Fibroblast of lung (primary cell): ENCODE measurements around the gene KCNJ10. TPM values are rescaled to one million over a fixed set of nuclear protein-coding genes. Genes with fewer than 3 reads are reported as not detected.

ENCODE experiments used
- DNase-seq, 2 donors: peaks; one replicate each; pipeline versions ENCODE4 v3.0.0 to v3.0.0-alpha.2; 2010; ENCODE audit warnings: low read depth in 2 of 2
- H2AFZ ChIP-seq: 2 replicates; pipeline ENCODE4 v1.5.1; 2012; ENCODE audit warnings: low read length, control low read depth, inconsistent platforms
- H3K27ac ChIP-seq: 2 replicates; pipeline ENCODE4 v1.5.1; 2011; ENCODE audit warnings: low read length, control low read depth; ENCODE audit not compliant: insufficient read depth
- H3K27me3 ChIP-seq: 2 replicates; pipeline ENCODE4 v1.5.1; 2011; ENCODE audit warnings: mild to moderate bottlenecking, low read length; ENCODE audit not compliant: control insufficient read depth, insufficient read depth
- H3K36me3 ChIP-seq: 2 replicates; pipeline ENCODE4 v1.5.1; 2011; ENCODE audit warnings: low read length; ENCODE audit not compliant: control insufficient read depth, insufficient read depth
- H3K4me1 ChIP-seq: 2 replicates; pipeline ENCODE4 v1.5.1; 2011; ENCODE audit warnings: low read length; ENCODE audit not compliant: control insufficient read depth, insufficient read depth; ENCODE audit errors: extremely low read depth
- H3K4me2 ChIP-seq: 2 replicates; pipeline ENCODE4 v1.5.1; 2011; ENCODE audit warnings: low read length, control low read depth; ENCODE audit not compliant: insufficient read depth; ENCODE audit errors: extremely low read depth
- H3K4me3 ChIP-seq, 4 experiments: fragments of 200-600 bp in 1 of 4; sonication (generic) in 1 of 4; replicated peaks in 1 of 4; 2 replicates each; pipeline ENCODE4 v1.5.1; 2011 to 2016; ENCODE audit warnings: low read length in 4 of 4, low read depth in 3 of 4, mild to moderate bottlenecking in 3 of 4, control low read depth in 2 of 4, inconsistent platforms in 1 of 4, mixed read lengths in 1 of 4; ENCODE audit not compliant: insufficient read depth in 1 of 4; ENCODE audit errors: control extremely low read depth in 1 of 4
- H3K79me2 ChIP-seq: 2 replicates; pipeline ENCODE4 v1.5.1; 2012; ENCODE audit warnings: mild to moderate bottlenecking, low read length, inconsistent platforms; ENCODE audit not compliant: control insufficient read depth, insufficient read depth
- H3K9ac ChIP-seq: 2 replicates; pipeline ENCODE4 v1.5.1; 2011; ENCODE audit warnings: mild to moderate bottlenecking, low read length, control low read depth; ENCODE audit not compliant: insufficient read depth
- H3K9me3 ChIP-seq: 2 replicates; pipeline ENCODE4 v1.5.1; 2012; ENCODE audit warnings: low read depth, low read length; ENCODE audit not compliant: control insufficient read depth, insufficient read depth
- H4K20me1 ChIP-seq: 2 replicates; pipeline ENCODE4 v1.5.1; 2011; ENCODE audit warnings: low read length; ENCODE audit not compliant: control insufficient read depth, insufficient read depth; ENCODE audit errors: extremely low read depth
- EZH2 ChIP-seq: IDR thresholded peaks from 2 replicates; pipeline ENCODE4 v1.5.1; 2012; ENCODE audit warnings: low read length, control low read depth, mild to moderate bottlenecking; ENCODE audit errors: missing control alignments
- polyA plus RNA-seq, 2 donors: library from polyadenylated mRNA; depleted of rRNA in 1 of 2; stranded (reverse) in 1 of 2; unstranded in 1 of 2; fragments of >200 nt; gene quantifications; 2 replicates each; pipeline ENCODE4 v1.2.1, GENCODE V29; 2011 to 2012; ENCODE audit warnings: missing spikeins in 1 of 2
- total RNA-seq: library from RNA; depleted of rRNA; stranded (reverse); fragments of >200 nt; gene quantifications from 2 replicates; pipeline ENCODE4 v1.2.1, GENCODE V29; 2014
- TF ChIP-seq, protein P1 (sequence below), 2 donors: IDR thresholded peaks in 1 of 2; conservative IDR thresholded peaks in 1 of 2; 1 replicate in 1 of 2; 2 replicates in 1 of 2; pipeline ENCODE4 v1.5.1; 2011 to 2012; ENCODE audit warnings: low read length in 2 of 2, control low read depth in 1 of 2, inconsistent platforms in 1 of 2, low read depth in 1 of 2, mild to moderate bottlenecking in 1 of 2

Gene KCNJ10
- total and polyA plus RNA-seq, 2 donors (not counting 1 experiment from before 2014, with no cell fraction given), result not detected

DNA sequence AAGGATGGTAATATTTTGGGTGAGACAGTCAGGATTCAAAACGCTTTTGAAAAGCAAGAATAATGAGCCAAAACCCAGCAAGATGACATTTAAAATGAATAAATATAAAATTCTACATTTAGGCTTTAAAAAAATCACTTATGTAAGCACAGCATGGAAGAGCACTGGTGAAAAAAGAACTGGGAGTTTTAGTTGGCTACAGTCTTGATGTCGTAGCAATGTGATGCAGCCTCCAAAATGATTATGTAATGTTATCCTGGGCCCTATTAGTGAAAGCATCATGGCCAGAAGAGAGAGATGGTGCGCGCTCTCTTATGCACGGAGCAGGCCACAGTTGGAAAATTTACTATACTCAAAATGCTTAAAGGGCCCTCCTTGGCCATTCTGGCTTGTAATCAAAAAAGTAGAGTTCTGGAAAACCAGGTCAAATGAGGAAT, 16.5 kb upstream of the KCNJ10 start:
- no peak overlapping the region for H3K4me3 ChIP-seq
- TF ChIP-seq EZH2, result no peak
- TF ChIP-seq, protein P1, sequence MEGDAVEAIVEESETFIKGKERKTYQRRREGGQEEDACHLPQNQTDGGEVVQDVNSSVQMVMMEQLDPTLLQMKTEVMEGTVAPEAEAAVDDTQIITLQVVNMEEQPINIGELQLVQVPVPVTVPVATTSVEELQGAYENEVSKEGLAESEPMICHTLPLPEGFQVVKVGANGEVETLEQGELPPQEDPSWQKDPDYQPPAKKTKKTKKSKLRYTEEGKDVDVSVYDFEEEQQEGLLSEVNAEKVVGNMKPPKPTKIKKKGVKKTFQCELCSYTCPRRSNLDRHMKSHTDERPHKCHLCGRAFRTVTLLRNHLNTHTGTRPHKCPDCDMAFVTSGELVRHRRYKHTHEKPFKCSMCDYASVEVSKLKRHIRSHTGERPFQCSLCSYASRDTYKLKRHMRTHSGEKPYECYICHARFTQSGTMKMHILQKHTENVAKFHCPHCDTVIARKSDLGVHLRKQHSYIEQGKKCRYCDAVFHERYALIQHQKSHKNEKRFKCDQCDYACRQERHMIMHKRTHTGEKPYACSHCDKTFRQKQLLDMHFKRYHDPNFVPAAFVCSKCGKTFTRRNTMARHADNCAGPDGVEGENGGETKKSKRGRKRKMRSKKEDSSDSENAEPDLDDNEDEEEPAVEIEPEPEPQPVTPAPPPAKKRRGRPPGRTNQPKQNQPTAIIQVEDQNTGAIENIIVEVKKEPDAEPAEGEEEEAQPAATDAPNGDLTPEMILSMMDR (conservative IDR thresholded peaks at IDR 0.05 in 1 of 2, IDR thresholded peaks at IDR 0.05 in 1 of 2; ENCODE audit: low read depth in 1 of 2, low read length in 2 of 2), result no peak
- no peaks in the 10 kb centered on the region for H3K79me2 ChIP-seq
- H3K27me3 ChIP-seq, result peaks cover 25% of the 10 kb centered on the region
- H3K9me3 ChIP-seq, result no peaks in the 10 kb centered on the region
- H3K27ac ChIP-seq, result no peak overlapping the region
- H2AFZ ChIP-seq, result no peak overlapping the region
- no peak for DNase-seq
- H3K9ac ChIP-seq, result no peak overlapping the region
- no peaks in the 10 kb centered on the region for H3K36me3 ChIP-seq
- H3K4me1 ChIP-seq, result no peaks in the 10 kb centered on the region
- H4K20me1 ChIP-seq, result no peaks in the 10 kb centered on the region
- no peak overlapping the region for H3K4me2 ChIP-seq

DNA sequence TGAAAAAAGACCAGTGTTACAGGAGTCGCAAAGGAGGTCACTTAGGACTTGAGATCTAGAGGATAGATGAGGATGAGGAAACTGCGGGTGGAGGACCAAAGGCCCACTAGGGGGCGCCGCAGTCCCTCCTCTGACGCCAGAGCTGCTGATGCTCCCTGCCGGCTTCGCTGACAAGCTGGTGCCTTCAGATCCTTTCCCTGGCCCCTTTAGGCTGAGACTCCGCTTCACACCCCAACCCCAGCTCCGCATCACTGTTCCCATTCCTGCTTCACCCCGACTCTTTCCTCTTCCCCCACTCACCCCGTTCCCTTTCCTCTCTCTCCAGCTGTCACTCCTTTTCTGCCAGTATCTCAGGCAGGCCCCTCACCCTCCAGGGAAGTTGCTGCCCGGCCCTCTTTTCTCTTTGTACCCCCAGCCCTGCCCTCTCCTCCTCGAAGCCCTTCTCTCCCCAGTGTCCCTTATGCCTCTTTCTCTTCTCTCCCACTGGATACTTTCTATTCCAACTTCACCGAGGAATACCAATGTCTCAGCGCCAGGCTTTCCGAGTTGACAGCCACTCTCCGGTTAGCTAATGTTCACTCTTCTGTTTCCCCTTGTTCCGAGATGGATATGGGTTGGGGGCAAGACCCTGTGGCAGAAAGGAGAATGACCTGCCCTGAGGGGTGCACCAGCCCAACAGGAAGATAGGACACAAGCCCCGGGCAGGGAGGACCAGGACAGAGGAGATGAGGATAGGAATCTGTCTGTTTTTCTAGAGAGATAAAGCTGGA, 15.9 kb upstream of the KCNJ10 start:
- no peak for TF ChIP-seq EZH2
- TF ChIP-seq, protein P1 (conservative IDR thresholded peaks at IDR 0.05 in 1 of 2, IDR thresholded peaks at IDR 0.05 in 1 of 2; ENCODE audit: low read depth in 1 of 2, low read length in 2 of 2), result peak; percentile 64 to 94
- DNase-seq, result peak; percentile 48 to 73
- H3K4me2 ChIP-seq, result no peak overlapping the region
- no peaks in the 10 kb centered on the region for H4K20me1 ChIP-seq
- no peak overlapping the region for H3K27ac ChIP-seq
- H2AFZ ChIP-seq, result no peak overlapping the region
- H3K9me3 ChIP-seq, result no peaks in the 10 kb centered on the region
- no peak overlapping the region for H3K9ac ChIP-seq
- no peaks in the 10 kb centered on the region for H3K4me1 ChIP-seq
- peaks cover 25% of the 10 kb centered on the region for H3K27me3 ChIP-seq
- no peak overlapping the region for H3K4me3 ChIP-seq
- H3K79me2 ChIP-seq, result no peaks in the 10 kb centered on the region
- no peaks in the 10 kb centered on the region for H3K36me3 ChIP-seq

DNA sequence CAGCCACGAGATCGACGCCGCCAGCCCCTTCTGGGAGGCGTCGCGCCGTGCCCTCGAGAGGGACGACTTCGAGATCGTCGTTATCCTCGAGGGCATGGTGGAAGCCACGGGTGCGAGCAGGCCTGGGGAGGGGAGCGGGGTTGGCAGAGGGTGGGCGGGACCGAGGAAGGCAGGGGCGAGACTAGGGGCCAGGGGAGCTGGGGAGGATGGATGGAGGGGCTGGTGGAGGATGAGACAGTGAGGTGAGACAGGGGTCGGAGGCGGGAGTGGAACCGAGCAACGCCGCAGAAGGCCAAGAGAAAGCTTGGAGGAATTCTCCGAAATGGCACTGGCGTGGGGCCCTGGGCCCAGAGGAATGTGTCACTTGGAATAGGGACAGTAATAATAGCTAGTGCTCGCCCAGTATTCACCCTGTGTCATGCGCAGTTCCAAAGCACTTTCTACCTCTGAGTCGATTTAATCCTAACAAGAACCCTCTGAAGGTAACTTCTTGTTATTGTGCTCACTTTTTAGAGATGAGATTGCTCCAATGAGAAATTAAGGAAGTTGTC, 14.9 kb upstream of the KCNJ10 start:
- Histone ChIP-seq H3K9ac (no peak overlapping the region), H3K27me3 (peaks cover 30% of the 10 kb centered on the region), H3K9me3 (no peaks in the 10 kb centered on the region), H3K4me1 (no peaks in the 10 kb centered on the region), H3K27ac (no peak overlapping the region), H4K20me1 (no peaks in the 10 kb centered on the region), H2AFZ (no peak overlapping the region), H3K4me3 (no peak overlapping the region), H3K36me3 (no peaks in the 10 kb centered on the region), H3K4me2 (no peak overlapping the region), H3K79me2 (no peaks in the 10 kb centered on the region)
- TF ChIP-seq EZH2, result no peak
- TF ChIP-seq, protein P1 (conservative IDR thresholded peaks at IDR 0.05 in 1 of 2, IDR thresholded peaks at IDR 0.05 in 1 of 2; ENCODE audit: low read depth in 1 of 2, low read length in 2 of 2), result no peak
- DNase-seq, result no peak
